TTC549 (cell line): Measurements from ENCODE around the gene APOLD1.
"Not testable (repeated sequence)": the region's sequence is repeated elsewhere in the genome, so short reads cannot be mapped to it uniquely, and the experiment has no call there.

Experiments used
- FAIRE-seq: peaks from 2 replicates; lab custom pipeline; 2012; peaks lifted over from hg19 to GRCh38; lab: Jason Lieb, UNC

APOLD1 gene

GRCh38 chr12:12786706-12787601 is 1.5 kb downstream of the APOLD1 start:
- FAIRE-seq, result no peak

GRCh38 chr12:12788131-12788530 is 2.7 kb downstream of the APOLD1 start:
- FAIRE-seq, result no peak

- FAIRE-seq, result peak; percentile 78
Observed at GRCh38 chr12:12788675-12789368, 3.4 kb downstream of the APOLD1 start.

GRCh38 chr12:12790956-12791355 is 5.5 kb downstream of the APOLD1 start:
- no peak for FAIRE-seq

GRCh38 chr12:12791756-12792369 is 6.4 kb downstream of the APOLD1 start:
- no peak for FAIRE-seq

GRCh38 chr12:12792421-12792820 is 7.0 kb downstream of the APOLD1 start:
- no peak for FAIRE-seq

- FAIRE-seq, result no peak
Observed at GRCh38 chr12:12794686-12795085, 9.2 kb downstream of the APOLD1 start.

GRCh38 chr12:12796171-12796570 is 10.7 kb downstream of the APOLD1 start:
- no peak for FAIRE-seq

GRCh38 chr12:12796928-12797793 is 11.7 kb downstream of the APOLD1 start:
- FAIRE-seq, result no peak

GRCh38 chr12:12797794-12798152 is 12.3 kb downstream of the APOLD1 start:
- no peak for FAIRE-seq

- no peak for FAIRE-seq
Observed at GRCh38 chr12:12798480-12798879, 13.0 kb downstream of the APOLD1 start.

GRCh38 chr12:12799163-12799920 is 13.9 kb downstream of the APOLD1 start:
- FAIRE-seq, result no peak

GRCh38 chr12:12800406-12801180 is 15.1 kb downstream of the APOLD1 start:
- no peak for FAIRE-seq

GRCh38 chr12:12801656-12802055 is 16.2 kb downstream of the APOLD1 start:
- not testable (repeated sequence) for FAIRE-seq

GRCh38 chr12:12803186-12803585 is 17.7 kb downstream of the APOLD1 start:
- no peak for FAIRE-seq

- no peak for FAIRE-seq
Observed at GRCh38 chr12:12804011-12804410, 18.6 kb downstream of the APOLD1 start.

GRCh38 chr12:12804432-12804886 is 19.0 kb downstream of the APOLD1 start:
- FAIRE-seq, result no peak

GRCh38 chr12:12806784-12807516 is 21.5 kb downstream of the APOLD1 start:
- no peak for FAIRE-seq

GRCh38 chr12:12807517-12807903 is 22.1 kb downstream of the APOLD1 start:
- FAIRE-seq, result not testable (repeated sequence)
